Anterior cingulate cortex (tissue), 58 donors: ENCODE results near the gene ANXA3.
"Not testable (repeated sequence)": the region's sequence is repeated elsewhere in the genome, so short reads cannot be mapped to it uniquely, and the experiment has no call there.

Experiments
- DNase-seq, 58 donors: peaks; one replicate each; lab custom pipeline; 2025; lab: John Stamatoyannopoulos, UW

ANXA3 gene

DNA sequence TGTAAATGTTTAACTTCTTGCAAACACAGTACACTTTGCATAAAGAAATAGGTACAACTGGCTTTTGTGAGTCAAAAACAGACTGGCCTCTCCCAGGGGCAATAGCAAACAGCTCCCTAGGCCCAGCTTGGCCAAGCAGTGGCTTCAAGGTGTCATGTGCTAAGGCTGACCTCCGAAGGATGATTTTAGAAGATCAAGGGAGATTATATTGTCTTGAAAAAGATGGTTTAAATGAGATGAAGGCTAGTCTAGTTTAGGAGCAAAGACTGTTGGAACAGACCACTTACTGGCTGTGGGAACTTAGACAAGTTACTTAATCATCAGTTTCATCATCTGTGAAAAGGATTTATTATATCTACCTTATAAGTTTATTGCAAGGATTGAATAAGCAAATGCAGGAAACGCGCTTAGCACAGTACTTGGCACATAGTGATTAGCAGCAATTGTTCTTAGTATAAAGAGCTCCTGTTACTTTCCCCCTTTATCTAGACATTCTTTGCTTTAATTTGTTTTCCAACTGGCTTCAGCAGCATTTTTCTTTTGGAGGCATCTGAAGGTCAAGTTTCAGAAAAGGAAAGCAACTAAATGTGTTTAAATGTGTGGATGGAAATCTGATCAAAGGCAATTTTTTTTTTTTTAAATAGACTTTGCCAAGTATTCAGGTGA lies 17.2 kb downstream of the ANXA3 start:
- DNase-seq: no peak

- DNase-seq: no peak
These were observed 17.8 kb downstream of the ANXA3 start for GRCh38 chr4:78569306-78569821.

GRCh38 chr4:78570117-78570516 lies 18.5 kb downstream of the ANXA3 start:
- no peak for DNase-seq

DNA sequence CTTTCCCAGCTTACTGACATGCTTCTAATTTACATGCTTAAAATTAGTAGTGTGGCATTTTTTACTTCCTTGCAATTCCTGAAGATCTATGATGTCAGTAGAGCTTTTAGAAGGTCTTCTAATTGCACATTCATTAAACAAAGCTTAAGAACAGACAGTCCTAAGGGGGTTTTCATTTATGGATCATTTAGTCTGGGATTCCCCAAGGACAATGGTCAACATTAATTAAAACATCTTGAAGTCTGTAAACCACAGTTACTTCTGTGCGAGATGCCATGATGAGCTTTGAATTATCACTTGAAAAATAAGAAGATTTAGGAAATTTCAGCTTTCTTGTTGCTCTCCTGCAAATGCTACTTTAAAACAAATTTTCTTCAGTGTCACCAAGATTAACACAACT lies 20.2 kb downstream of the ANXA3 start:
- DNase-seq: no peak

DNA sequence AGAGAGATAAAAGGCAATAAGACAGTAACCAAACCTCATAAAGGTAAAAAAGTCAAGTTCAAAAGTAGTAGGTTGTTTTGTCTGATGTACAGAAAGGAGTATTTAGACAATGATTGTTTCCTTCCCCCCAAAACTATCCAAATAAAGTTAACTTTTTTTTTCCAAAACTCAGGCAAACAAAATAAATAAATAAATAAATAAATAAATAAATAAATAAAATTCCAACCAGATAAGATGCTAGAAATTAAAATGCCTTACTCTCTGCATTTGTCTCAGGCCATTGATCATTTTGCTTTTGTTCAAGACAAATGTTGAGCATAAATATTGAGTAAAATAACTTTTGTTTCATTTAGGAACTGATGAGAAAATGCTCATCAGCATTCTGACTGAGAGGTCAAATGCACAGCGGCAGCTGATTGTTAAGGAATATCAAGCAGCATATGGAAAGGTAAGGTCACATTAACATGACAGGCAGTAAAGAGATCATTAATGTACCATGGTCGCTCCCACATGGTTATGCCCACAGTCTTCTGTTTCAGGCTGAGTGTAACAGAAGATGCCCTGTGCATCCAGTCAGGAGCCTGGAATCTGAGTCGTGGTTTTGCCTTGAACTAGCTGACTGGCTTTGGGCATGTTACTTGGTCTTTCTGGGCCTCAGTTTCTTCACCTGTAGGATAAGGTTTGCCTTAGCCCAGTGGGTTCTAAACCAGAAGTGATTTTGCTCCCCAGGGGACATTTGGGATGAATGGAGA lies 27.3 kb downstream of the ANXA3 start:
- no peak for DNase-seq

DNA sequence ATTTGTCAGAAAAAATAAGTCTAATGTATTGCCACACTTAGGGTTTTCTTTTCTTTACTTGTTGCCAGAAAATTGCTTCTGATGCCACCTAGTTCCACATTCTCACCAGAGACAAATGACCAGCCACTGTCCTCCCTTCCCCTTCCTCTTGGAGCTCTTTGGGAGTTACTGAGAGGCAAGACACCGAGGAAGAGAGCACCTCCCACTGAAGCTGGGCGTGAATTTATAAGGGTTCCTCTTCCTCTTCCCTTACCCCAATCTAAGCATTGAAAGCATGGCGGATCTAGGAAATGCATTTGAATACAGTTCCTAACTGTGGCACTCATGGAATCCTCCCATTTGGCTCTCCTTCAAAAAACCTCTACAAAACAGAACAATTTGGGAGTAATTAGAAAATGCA lies 30.0 kb downstream of the ANXA3 start:
- DNase-seq: no peak

- no peak for DNase-seq
These were observed 33.4 kb downstream of the ANXA3 start for GRCh38 chr4:78584863-78585547.

GRCh38 chr4:78585633-78586032 lies 34.1 kb downstream of the ANXA3 start:
- DNase-seq: no peak

GRCh38 chr4:78588894-78589545 lies 37.5 kb downstream of the ANXA3 start:
- no peak for DNase-seq

DNA sequence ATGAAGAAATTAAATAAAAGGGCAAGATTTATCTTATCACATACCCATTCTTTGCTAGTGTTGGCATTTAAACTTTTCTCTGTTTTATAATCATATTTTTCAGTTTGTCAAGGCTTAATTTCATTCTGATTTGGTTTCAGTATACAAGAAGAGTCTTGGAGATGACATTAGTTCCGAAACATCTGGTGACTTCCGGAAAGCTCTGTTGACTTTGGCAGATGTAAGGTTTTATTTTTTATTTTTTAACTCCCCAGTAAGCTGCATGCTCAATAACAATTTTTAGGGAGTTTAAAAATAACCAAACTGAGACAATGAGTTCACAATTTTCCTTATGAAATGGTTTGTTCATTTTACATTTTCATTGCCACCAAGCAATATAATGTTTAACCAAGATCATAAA lies 39.8 kb downstream of the ANXA3 start:
- no peak for DNase-seq

DNA sequence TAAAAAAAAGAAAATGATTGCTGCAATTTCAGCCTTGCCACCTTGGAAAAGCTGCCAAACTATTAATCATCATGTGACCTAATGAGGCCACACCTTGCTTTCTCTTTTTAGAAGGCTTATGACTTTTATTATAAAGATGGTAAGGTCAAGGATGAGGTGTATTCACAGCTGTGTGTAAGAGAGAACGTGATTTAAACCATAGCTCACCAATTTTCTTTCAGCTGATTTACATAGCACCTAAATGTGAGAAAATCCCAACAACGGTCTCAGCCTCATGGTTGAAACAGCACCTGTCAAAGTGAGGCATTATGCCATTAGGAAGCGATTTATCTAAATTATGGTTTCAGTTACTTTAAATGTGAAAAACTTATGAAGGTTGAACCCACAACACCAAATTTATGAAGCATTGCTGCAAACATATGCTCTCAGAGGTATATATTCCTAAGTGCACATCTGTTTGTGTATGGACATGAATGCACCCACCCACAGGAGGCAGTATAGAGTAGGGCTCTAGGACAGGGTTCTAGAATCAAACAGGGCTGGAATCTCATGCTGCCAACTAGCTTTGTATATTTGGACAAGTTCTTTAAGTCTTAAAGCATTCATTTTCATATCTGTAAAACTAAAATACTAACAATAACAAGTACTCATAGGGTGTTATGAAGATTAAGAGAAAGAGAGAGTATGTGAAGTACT lies 40.7 kb downstream of the ANXA3 start:
- no peak for DNase-seq

DNA sequence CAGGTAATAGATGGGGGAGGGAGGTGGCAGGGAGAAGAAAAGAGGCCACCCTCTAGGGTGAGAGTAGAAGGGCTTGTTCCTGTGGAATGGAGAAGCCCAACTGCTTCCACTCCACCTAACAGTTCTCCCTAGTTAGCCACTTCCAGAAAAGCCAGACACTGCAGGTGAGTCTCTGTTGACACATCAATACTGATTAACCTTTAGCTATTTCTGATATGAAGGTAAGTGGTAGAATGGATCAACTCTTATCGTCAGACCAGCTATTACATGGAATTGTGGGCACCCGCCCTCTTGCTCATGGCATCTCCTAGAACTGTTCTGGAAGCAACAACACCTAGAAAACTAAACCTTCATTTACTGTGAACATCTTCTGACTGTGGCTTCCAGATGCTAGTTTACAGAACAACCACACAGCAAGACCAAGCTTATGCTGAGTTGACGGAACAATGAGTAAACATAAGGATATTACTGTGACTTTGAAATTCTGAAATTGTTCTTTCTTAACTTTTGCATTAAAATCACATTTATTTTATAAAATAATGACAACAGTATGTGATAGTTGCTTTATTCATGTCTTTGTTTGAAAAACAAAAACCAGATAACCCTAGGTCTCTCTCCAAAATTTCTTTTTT lies 44.7 kb downstream of the ANXA3 start:
- no peak for DNase-seq

- not testable (repeated sequence) for DNase-seq
These were observed 46.9 kb downstream of the ANXA3 start for GRCh38 chr4:78598431-78598830.

DNA sequence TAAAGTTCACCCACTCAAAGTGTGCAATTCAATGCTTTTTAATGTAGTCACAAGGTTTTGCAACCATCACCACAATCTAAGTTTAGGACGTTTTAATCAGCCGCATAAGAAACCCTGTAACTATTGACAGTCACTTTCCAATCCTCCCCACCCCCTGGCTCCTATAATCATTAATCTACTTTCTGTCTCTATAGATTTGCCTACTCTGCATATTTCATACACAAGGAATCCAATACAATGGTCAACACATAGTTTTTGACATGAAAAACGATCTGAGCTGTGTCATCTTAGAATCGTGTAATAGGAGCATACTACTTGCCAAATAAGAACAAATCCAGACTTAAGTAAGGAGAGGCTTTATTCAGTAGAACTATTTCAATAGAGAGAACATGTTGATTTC lies 47.6 kb downstream of the ANXA3 start:
- no peak for DNase-seq

DNA sequence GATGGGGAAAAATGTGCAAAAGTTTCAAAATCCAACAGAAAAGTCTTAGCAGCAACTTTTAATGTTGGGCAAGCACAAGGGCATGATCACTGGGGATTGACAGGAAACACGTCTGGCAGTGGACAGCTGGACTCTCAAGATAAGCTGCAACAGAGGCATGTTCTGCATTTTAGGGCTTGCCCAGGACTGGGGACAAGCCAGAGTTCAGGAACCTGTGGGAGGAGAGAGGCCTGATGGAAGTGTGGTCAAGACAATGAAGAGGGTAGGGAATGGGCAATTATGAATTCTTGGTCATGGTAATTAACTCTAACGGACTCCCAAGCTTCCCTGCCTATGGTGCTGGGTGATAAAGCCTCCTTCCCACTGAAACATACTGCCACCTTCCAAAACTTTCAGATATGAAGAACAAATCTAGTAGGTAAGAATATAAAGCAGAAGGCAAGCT lies 48.4 kb downstream of the ANXA3 start:
- DNase-seq: no peak

DNA sequence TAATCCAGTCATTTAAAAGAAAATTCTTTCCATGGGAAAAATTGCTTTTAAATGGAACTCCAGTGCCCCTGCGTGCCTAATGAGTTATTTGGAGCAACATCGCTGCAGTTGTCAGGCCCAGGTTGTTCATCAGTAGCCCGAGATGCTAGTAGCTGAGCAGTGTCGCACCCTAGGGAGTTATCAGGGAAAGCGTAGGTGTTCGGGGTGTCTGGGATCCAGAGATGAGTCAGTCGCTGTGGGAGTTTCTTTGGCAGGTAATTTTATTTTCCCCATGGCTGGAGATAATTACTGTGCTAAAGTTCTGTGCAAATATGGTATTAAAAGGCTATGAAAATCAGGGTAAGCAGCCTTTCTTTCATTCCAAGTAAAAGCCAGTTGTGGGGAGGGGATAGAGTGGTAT lies 49.4 kb downstream of the ANXA3 start:
- peak in 3 of 58 donors; percentile 3 to 10 (median 7) for DNase-seq

DNA sequence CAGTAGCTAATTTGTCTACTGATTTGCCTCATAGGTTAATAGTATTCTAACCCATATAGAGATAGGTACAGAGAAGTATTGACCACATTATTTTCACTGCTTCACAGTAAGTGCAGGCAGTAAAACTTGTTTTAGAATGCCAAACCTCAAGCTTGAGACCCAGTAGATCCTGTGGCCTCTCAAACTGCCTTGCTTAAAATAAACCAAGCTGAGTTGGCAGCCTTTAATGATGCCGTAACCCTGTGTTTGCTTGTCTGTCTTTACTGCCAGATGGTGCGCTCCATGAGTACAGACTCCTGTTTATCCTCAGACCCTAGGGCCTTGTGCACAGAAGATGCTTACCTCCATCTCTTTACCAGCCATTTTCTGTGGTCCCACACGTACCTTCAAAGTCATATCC lies 50.8 kb downstream of the ANXA3 start:
- DNase-seq: no peak

GRCh38 chr4:78603384-78603783 lies 51.8 kb downstream of the ANXA3 start:
- no peak for DNase-seq

GRCh38 chr4:78604988-78605387 lies 53.4 kb downstream of the ANXA3 start:
- DNase-seq: no peak

GRCh38 chr4:78606035-78606434 lies 54.5 kb downstream of the ANXA3 start:
- DNase-seq: no peak
